COLO668 (cell line): ENCODE data around the gene MEIOSIN.

Experiments
- DNase-seq: peaks from one replicate; lab custom pipeline; 2025; ENCODE audit not compliant: unreplicated experiment; lab: John Stamatoyannopoulos, UW

Gene MEIOSIN

DNA sequence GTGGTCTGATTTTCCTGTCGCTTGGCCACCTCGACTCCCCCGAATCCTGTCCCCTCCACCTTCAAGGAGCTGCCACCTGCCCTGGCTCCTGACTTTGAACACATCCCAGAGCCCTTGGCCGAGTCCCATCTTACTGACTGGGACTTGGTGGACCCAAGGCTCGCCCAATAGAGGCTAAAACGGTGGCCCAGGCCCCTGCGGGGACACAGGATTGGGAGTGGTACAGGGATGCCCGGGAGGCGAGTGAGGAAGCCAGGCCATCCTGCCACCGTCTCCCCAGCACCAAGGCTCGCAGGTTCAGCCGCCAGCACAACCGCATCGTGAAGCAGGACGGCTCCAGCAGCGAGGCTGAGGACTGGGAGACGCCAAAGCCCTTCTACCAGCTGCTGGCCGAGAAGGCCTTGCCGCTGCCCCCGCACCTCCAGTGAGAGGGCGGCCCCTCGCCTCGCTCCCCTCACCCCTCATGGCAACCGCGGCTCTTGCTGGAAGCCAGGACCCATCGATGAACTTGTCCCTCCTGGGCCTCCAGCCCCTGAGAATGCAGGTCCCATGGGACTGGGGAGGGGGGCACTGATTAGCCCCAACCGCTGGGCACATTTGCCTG is 30.6 kb downstream of the MEIOSIN start:
- no peak for DNase-seq

GRCh38 chr19:45764475-45764874 is 31.2 kb downstream of the MEIOSIN start:
- no peak for DNase-seq

DNA sequence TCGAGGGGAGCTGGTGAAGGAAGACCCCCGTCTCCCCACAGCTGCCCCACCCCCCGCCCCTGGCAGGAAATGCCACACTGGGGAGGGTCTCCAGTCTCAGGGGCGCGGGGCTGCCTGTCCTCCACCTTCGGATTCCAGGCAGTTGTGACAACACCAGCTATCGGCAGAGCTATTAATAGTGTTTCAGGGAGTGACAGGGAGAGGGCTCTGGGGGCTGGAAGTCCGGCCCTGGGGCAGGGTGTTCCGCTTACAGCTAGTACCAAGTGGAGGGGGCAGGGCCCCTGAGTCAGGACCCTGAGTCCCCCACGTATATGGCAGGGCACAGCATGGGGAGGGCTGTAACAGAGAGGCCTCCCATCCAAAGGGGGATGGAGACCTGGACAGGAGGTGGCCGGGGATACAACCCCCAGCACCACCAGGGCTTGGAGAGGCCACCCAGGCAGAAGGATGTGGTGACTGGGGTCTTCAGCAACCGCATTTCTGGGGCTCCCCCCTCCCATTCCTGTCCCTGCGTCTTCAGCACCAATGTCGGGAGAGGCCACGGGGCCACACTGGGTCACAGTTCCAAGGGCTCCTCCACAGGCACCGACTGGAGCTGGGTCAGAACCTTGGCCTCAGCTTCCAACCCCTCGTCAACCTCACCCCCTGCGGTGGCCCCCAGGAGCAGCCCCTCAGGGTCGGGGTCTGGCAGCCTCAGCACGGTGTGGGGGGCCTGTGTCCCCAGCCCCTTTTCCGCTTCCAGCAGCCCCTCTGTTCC is 31.9 kb downstream of the MEIOSIN start:
- no peak for DNase-seq

- DNase-seq: peak; percentile 23
Measured at GRCh38 chr19:45765702-45766295, 32.6 kb downstream of the MEIOSIN start.

DNA sequence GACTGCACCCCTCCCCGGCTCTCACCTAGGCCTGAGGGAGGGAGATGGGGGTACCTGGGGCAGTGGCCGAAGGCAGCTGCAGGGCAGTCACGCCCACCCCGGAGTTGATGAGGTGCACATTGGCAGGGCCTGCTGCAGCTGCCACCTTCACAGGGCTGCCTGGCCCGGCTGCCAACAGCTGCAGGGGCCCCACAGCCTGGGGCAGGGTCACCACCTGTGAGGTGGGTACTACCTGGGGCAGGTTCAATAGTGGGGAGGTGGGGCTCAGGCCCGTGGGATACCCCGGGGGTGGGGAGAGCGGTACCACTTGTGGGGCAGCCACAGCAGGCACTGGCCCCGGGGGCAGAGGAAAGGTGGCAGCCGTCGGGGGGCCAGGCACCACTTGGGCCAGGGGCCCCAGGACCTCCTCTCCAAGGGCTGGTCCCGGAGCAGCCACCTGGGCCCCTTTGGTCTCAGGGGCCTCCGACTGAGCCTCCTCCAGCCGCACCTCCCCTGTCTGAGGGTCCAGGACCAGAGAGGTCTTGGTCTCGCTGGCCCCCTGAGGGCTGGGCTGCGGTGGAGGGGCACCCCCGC is 33.1 kb downstream of the MEIOSIN start:
- peak; percentile 31 for DNase-seq

DNA sequence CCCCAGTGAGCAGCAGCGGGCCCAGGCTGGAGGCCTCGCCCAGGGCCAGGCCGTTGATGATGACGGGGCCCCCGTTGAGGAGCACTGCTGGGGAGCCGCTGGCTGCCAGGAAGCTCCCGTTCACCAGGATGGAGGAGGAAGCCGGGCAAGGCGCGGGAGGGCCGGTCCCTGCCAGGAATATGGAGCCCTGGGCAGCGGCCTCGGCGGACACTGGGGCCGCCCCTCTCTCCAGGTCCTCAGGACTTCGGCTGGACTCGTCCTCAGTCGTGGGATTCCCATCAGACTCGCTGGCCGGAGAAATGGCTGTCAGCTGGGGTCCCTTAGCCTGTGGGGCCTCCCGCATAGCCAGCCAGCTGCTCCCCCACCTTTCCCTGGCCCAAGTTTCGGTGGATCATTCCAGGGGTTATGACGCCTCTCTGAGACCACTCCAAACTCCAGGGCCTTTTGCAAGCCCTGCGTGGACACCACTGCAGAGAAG is 33.7 kb downstream of the MEIOSIN start:
- DNase-seq: no peak

GRCh38 chr19:45767410-45767880 is 34.2 kb downstream of the MEIOSIN start:
- peak; percentile 80 for DNase-seq

DNA sequence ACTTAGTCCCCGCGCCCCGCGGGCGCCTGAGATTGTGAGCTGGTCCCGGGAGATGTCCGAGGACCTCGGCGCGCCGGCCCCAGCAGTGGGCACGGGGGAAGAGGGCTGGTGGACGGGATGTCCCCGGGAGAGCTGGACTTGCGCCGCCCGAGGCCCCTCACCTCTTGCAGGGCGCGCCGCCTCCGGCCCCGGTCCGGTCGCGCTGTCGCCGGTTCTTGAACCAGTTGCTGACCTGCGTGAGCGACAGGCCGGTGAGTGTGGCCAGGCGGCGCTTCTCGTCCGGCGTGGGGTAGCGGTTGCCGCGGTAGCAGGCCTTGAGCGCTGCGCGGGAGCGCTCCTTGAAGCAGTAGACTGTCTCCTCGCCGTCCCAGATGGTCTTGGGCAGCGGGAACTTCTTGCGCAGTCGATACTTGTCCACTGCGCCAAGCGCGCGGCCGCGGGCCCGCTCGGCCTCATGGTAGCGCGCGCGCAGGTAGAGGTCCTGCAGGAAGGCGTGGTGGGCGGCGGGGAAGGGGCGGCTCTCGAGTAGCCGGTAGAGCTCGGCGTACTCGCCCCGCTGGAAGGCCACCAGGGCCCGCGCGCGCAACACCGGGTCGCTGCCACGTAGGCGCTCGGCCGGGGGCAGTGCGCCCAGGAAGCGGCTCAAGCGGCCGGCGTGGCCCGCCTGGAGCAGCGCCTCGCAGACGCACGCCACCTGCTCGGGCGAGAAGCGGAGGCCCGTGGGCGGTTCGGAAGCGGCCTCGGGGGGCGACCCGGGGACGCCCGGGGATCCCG is 34.8 kb downstream of the MEIOSIN start:
- peak; percentile 63 for DNase-seq

GRCh38 chr19:45768655-45768983 is 35.4 kb downstream of the MEIOSIN start:
- peak; percentile 61 for DNase-seq

DNA sequence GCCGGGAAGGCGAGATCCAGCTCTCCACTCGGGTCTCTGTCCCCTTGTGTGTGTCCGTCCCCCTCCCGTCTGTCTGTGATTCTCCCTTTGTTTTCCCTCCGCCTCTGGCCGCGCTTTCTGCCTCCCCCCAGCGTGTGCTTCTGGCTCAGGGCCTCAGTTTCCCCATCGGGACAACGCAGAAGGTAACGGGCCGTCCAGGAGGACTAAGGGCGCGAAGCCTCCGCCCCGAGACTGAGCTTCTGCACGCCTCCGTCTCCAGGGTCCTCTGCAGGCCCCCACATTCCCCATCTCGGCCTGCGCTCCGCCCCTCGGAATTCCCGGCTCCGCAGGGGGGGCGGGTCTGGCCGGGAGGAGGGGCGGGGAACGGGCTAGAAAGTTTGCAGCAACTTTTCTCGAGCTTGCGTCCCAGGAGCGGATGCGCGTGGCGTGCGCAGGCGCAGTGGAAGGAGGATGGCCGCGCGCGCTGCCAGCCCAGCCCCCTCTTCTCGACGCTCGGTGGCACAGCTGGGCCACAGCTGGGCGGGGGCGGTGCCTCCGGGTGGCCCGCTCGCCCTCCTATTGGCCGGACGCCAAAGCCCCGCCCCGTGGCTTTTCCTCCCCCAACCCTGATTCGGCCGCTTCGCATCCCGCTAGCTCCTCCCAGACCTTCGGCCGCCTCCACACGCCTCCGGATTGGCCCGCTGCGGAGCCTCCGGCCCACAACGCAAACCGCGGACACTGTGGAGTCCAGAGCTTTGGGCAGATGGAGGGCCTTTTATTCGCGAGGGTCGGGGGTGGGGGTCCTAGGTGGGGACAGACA is 35.9 kb downstream of the MEIOSIN start, which contains the start of gene SIX5:
SIX5 (minus strand) TSS at position 269 of the 799 bp plus-strand sequence. CDS start 408 bp downstream, outside the sequence.
- DNase-seq: peak; percentile 98

- peak; percentile 53 for DNase-seq
Measured at GRCh38 chr19:45769821-45770191, 36.6 kb downstream of the MEIOSIN start.

DNA sequence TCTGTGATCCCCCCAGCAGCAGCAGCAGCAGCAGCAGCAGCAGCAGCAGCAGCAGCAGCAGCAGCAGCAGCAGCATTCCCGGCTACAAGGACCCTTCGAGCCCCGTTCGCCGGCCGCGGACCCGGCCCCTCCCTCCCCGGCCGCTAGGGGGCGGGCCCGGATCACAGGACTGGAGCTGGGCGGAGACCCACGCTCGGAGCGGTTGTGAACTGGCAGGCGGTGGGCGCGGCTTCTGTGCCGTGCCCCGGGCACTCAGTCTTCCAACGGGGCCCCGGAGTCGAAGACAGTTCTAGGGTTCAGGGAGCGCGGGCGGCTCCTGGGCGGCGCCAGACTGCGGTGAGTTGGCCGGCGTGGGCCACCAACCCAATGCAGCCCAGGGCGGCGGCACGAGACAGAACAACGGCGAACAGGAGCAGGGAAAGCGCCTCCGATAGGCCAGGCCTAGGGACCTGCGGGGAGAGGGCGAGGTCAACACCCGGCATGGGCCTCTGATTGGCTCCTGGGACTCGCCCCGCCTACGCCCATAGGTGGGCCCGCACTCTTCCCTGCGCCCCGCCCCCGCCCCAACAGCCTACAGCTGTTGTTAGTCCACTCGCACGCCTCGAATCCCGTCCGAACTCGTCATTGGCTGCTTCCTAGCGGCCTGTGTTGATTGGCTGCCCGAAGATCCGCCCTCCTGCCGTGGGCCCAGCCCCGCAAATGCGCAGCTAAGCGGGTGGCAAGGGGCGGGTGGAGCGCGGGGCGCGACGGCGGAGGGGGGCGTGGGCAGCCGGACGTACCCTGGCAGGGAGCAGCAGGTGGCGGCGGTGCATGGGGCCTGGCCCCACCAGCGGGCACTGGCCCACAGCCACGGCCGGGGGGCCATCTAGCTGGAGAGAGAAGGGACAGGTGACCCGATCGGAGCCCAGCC is 37.2 kb downstream of the MEIOSIN start:
- peak; percentile 96 for DNase-seq

DNA sequence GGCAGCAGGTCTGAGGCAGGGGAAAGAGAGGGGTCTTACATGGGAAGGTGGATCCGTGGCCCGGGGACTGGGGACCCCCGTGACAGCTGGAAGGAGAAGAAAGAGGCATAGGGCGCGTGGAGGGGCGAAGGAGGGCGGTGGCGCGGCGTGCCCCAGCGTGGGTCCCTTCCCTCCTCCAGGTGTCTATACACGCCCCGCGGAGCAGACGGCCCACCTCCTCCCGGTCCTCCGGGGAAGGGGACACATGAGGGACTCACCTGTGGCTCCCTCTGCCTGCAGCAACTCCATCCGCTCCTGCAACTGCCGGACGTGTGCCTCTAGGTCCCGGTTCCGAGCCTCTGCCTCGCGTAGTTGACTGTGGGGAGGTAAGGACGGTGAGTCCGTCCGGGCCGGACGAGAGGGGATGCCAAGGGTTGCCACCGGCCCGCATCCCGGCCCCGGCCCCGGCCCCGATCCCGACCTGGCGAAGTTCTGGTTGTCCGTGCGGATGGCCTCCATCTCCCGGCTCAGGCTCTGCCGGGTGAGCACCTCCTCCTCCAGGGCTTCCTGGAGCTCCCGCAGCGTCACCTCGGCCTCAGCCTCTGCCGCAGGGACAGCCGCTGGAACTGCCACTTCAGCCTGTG is 38.2 kb downstream of the MEIOSIN start:
- DNase-seq: no peak

DNA sequence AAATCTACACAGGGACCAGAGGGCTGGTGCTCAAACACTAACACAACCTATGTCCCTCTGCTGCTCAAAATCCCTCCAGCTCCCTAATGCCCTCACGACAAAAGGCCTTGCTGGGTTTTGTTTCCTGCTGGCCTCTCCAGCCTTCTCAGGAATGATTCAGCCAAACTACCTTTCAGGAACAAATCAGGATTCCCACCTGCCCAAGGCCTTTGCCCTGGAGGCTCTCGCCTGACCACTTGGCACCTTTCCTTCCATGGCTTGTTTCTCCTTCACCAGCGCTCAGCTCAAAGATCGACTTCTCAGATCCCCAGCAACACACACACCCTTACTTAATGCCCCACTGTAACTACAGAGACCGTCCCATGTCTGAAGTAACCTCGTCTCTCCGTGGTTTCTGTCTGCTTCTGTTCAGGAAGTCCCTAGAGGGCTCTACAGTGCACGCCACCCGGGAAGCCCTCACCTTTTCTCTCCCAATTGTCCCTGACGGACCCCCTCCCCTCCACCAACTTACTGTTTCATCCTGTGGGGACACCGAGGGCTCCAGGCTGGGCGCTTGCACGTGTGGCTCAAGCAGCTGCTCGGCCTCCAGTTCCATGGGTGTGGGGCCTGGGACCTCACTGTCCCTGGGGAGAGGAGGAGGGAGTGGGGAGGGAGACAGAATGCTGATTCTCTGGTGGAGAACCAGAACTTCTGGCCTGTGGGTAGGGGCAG is 39.0 kb downstream of the MEIOSIN start:
- DNase-seq: no peak

- no peak for DNase-seq
Measured at GRCh38 chr19:45772912-45773311, 39.7 kb downstream of the MEIOSIN start.

- DNase-seq: no peak
Measured at GRCh38 chr19:45773384-45773783, 40.1 kb downstream of the MEIOSIN start.

DNA sequence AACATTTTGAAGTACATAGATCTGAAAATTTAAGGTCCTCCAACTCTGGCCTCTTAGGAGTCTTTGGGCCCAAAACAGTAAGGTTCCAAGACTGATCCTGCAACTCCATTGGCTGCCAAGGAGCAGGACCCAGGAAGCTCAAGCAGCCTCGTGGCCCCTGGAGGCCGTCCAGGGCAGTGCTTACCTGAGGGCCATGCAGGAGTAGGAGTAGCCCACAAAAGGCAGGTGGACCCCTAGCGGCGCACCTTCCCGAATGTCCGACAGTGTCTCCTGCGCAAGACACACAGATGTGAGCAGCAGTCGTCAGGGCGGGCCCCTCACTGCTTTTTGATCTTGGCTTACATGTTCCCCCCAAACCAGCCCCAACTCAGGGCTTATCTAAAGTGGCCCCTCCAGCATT is 41.5 kb downstream of the MEIOSIN start:
- peak; percentile 6 for DNase-seq

GRCh38 chr19:45777395-45777961 is 44.2 kb downstream of the MEIOSIN start:
- DNase-seq: no peak
